ENCODE data around the gene ATXN2.
"Not testable (repeated sequence)": the region's sequence is repeated elsewhere in the genome, so short reads cannot be mapped to it uniquely, and the experiment has no call there.

Gene ATXN2

DNA sequence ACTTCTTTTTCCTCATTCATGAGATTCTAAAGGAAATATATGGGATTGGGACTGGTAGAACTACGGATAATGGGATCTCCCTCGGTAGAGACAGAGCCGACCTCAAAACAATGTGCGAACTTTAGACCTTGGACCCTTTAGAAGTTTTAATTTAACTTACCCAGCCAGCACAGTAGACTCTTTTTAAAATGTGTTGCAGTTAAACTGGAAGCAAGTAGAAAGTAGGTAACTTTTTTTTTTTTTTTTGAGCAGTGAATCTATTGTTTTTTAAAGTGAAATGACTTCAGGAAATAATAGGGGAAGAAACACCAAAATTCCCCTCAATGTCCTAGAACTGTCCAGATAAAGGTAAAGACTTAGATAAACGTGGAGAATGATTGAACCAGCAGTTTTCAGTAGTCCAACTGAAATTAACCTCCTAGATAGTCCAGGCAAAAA, 1.1 kb upstream of the ATXN2 start:
- DNase-seq = no peak

DNA sequence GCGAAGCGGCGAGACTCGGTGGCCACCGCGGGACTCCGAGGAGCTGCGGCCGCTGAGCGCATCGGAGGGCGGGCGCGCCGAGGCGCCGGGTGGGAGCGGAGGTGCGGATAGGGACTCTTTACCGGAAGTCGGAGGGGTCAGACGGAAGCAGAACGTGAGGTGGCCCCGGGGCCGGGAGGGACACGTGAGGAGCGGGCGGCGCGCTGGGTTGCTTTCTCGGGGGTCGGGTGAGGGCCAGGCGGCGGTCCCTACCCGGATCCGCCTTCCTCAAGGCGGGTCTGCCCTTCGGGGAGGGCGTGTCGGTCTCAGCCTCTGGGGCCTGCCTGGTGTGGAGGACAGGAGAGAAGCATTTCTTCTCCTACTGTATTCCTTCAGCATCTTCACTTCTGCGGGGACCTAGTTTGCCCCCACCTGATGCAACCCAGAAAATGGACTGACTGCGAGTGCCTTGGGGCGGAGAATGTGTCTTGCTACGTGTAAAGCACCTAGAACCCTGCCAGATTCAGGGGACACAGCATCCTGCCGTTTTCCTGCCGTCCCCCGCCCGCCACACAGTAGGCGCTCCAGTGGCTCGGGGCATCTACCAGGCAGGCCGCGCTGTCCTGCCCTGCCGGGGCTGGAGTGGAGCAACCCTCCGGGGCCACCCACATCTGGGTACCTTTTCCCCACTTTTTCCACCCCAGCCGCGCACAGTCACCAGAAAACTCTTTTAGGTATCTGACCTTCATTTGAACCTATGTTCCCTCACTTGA, 514 bp upstream of the ATXN2 start:
- DNase-seq = peak; percentile 80

DNA sequence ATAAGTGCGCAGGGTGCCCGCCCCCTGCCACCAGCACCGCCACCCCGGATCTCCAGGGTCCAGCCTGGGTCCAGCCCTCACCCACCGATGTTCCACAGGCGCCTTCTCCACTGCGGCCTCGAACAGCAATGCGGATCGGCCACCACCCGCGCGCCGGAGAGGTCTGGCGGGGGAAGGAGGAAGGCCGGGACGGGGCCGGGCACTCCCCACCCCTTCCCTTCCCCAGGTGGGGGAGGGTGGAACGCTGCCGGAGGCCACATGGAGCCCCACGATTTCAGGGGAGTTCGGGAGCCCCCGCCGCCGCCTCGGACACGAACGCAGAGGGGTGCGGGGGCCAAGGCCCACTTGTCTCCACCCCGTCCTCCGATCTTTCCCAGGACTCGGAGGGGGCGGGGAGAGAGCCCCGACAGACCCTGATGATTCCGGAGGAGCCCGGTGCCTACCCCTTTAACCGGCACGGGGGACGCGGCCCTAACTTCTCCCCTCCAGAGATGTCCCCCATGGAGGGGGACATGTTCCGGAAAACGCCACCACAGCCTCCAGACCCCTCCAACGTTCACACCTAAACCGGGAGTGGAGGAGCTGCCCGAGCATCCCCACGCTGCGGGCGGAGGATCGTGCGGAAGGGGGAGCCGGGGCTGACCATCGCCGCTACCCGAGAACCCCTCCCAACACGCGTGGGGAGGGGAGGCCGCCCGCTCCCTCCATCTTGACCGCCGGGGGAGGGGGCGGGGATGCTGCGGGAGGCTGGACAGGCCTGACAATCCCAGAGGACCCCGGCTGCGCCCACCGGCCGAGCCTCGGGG, 1.1 kb downstream of the ATXN2 start:
- no peak for DNase-seq

DNA sequence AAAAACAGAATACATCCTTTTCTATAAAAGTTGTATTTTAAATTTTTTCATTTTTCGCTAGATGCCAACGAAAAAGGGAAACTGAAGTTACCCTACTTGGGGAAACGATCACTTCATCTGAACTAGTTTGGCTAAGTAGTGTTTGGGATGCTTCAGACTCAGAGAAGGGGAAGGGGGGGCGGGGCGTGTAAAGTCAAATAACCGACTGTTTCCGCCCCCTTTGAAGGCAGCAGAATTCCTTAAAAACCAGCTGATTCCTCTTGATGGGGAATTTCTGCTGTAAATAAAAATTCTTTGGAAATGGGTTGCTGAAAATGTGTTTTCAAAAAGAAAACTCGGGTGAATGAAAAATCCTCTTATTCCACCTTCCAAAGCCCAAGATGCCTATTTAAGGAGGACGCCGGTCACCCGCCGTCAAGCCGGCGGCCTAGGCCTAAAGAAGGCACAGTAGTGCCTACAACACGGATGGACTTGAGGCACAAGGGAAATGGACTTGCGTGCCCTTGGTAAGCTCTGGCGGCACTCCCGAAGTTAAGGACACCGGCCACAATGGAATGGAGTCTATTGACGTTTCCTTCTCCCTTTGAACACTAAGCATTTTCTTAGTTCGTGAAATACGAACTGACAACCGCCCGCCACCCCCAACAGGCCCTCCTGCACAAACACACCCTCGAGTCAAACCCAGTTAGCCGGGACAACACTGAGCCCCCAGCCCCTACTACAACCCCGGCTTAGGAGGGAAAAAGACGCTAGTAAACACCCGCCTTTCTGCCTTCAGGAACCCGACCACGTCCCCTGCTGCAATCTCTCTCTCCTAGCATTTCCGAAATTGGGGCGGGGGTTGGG, 1.9 kb downstream of the ATXN2 start:
- peak; percentile 49 for DNase-seq

DNA sequence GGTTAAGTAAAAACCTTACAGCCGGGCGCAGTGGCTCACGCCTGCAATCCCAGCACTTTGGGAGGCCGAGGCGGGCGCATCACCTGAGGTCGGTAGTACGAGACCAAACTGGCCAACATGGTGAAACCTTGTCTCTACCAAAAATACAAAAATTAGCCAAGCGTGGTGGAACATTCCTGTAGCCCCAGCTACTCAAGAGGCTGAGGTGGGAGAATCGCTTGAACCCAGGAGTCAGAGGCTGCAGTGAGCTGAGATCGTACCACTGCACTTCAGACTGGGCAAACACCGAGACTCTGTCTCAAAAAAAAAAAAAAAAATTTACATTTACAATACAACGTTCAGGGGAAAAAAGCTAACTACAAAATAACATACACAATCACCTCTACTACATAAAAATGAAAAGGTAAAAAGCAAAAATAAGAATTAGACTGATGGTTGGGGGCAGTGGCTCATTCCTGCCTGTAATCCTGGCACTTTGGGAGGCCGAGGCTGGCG, 3.7 kb downstream of the ATXN2 start:
- not testable (repeated sequence) for DNase-seq

DNA sequence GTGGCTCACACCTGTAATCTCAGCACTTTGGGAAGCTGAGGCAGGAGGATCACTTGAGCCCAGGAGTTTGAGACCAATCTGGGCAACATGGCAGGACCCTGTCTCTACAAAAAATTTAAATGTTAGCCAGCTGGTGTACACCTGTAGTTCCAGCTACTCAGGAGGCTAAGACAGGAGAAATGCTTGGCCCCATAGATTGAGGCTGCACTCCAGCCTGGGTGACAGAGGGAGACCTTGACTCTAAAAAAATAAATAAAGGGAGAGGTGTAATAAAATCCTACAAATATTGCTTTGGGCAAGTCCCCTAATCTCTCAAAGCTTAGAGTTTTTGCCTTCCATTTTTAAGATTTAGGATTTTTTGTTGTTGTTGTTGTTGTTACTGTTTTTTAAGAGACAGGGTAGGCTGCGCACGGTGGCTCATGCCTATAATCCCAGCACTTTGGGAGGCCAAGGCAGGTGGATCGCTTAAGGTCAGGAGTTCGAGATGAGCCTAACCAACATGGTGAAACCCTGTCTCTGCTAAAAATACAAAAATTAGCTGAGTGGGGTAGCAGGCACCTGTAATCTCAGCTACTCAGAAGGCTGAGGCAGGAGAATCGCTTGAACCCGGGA, 7.6 kb downstream of the ATXN2 start:
- not testable (repeated sequence) for DNase-seq

DNA sequence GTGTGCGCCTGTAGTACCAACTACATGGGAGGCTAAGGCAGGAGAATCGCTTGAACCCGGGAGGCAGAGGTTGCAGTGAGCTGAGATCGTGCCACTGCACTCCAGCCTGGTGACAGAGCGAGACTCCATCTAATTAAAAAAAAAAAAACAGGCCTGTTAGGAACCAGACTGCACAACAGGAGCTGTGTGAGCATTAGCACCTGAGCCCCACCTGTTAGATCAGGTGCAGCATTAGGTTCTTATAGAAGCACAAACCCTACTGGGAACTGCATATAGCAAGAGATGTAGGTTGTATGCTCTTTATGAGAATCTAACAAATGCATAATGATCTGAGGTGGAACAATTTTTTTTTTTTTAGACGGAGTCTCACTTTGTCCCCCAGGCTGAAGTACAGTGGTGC, 8.6 kb downstream of the ATXN2 start:
- no peak for DNase-seq

DNA sequence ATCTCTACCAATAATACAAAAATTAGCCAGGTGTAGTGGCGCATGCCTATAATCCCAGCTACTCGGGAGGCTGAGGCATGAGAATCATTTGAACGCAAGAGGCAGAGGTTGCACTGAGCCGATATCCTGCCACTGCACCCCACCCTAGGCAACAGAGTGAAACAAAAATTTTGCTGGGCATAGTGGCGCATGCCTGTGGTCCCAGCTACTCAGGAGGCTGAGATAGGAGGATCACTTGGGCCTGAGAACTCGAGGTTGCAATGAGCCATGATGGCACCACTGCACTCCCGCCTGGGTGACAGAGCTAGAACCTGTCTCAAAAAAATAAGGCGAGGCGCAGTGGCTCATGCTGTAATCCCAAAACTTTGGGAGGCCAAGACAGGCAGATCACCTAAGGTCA, 9.5 kb downstream of the ATXN2 start:
- DNase-seq = no peak

DNA sequence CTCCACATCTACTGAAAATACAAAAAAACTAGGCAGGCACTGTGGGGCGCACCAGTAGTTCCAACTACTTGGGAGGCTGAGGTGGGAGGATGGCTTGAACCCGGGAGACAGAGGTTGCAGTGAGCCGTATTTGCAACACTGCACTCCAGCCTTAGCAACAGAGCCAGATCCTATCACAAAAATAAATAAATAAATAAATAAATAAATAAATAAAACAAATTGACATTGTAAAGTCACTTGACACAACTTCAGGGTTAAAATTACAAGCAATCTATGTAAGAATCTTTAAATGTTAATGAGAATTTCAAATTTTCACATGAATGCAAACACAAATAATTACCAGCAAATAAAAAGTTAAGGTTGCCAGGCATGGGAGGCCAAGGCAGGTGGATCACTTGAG, 11.1 kb downstream of the ATXN2 start:
- DNase-seq = no peak

DNA sequence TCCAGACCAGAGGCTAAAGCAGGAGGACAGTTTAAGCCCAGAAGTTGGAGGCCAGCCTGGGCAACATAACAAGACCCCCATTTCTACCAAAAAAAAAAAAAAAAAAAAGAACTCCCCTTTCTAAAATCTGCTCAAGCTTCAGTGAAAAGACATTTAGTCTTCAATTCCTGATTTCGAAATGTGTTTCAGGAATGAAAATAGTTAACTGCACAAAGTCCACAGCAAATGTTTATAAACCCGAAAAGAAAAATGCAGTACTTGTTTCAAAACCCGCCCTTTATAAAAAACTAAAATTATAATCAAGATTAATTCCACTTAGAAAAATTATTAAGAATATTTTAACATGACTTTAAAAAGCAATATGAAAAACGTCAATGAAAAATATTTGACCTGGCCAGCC, 12.1 kb downstream of the ATXN2 start:
- DNase-seq = no peak

DNA sequence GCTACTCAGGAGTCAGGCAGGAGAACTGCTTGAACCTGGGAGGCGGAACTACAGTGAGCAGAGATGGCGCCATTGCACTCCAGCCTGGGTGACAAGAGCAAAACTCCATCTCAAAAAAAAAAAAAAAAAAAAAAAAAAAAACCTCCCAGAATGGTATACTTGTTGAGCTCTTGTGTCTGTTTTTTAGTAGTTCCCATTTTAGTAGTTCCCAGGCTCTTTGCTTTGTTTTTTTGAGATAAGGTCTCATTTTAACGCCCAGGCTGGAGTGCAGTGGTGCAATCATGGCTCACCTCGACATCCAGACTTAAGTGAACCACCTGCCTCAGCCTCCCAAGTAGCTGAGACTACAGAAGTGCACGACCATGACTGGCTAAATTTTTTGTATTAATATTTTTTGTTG, 13.4 kb downstream of the ATXN2 start:
- DNase-seq = no peak

DNA sequence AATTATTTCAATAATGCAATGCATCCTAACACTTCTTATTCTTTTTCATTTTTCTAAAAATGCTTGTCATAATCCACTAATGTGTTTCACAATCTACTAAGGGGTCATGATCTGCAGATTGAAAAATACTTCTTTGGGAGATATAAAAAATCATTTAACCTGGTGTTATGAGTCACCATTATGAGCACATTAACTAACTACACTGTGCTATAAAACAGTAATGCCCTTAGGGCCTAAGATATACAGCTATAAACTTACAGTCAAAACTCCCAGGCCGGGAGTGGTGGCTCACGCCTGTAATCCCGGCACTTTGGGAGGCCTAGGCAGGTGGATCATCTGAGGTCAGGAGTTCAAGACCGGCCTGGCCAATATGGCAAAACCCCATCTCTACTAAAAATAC, 14.2 kb downstream of the ATXN2 start:
- DNase-seq = no peak

DNA sequence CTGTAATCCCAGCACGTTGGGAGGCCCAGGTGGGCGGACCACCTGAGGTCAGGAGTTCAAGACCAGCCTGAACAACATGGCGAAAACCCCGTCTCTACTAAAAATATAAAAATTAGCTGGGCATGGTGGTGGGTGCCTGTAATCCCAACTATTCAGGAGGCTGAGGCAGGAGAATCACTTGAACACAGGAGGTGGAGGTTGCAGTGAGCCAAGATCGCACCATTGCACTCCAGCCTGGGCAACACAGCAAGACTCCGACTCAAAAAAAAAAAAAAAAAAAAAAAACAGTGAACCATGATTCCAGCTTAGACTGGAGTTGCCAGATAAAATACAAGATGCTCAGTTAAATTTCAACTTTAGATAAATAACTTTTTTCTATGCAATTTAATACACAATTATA, 15.6 kb downstream of the ATXN2 start:
- DNase-seq = not testable (repeated sequence)

DNA sequence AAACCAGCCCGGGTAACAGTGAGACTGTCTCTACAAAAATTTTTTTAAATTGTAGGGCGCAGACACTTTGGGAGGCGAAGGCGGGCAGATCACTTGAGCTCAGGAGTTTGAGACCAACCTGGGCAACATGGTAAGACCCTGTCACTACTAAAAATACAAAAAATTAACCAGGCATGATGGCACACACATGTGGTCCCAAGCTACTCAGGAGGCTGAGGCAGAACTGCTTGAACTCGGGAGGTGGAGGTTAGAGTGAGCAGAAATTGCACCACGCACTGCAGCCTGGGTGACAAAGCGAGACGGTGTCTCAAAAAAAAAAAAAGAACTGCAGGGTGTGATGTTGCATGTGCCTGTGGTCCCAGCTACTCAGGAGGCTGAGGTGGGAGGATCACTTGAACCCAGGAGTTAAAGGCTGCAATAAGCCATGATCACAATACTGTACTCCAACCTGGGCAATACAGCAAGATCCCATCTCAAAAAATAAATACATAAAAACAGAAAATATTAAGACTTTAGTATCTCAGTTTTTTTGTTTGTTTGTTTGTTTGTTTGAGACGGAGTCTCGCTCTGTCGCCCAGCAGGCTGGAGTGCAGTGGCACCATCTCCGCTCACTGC, 16.9 kb downstream of the ATXN2 start:
- no peak for DNase-seq

DNA sequence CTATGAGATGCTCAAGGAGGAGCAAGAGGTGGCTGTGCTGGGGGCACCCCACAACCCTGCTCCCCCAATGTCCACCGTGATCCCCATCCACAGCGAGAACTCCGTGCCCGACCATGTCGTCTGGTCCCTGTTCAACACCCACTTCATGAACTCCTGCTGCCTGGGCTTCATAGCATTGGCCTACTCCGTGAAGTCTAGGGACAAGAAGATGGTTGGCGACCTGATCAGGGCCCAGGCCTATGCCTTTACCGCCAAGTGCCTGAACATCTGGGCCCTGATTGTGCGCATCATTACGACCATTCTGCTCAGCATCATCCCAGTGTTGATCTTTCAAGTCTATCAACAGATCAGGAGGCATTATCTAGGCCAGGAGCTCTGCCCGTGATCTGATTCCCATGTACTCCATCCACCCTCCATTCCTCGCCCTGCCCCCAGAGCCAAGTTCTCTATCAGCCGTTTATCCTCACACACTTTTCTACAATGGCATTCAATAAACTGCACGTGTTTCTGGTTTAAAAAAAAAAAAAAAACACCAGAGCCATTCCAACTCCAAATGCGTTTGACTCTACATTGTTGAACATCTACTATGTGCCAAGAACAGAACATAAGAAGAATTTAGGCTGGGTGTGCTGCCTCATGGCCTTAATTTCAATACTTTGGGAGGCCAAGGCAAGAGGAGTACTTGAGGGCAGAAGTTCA, 17.5 kb downstream of the ATXN2 start:
- DNase-seq = no peak

DNA sequence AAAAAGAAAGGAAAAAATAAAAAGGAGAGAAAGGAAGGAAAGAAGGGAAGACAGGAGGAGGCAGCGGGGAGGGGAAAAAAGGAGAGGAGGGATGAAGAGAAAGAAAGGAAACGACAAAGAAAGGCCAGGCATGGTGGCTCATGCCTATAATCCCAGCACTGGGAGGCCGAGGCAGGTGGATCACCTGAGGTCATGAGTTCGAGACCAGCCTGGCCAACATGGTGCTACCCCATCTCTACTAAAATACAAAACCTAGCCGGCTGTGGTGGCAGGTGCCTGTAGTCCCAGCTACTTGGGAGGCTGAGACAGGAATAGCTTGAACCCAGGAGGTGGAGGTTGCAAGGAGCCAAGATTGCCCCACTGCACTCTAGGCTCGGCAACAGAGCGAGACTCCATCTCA, 18.4 kb downstream of the ATXN2 start:
- DNase-seq = no peak

DNA sequence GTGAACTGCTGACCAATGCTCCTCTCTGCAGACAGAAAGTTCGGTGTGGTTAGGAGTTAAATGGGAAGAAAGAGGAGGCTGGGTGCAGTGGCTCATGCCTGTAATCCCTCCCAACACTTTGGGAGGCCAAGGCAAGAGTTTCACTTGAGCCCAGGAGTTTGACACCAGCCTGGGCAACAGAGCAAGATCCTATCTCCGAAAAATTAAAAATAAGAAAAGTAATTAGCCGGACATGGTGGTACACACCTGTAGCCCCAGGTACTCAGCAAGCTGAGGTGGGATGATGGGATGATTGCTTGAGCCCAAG, 19.0 kb downstream of the ATXN2 start:
- DNase-seq = no peak

DNA sequence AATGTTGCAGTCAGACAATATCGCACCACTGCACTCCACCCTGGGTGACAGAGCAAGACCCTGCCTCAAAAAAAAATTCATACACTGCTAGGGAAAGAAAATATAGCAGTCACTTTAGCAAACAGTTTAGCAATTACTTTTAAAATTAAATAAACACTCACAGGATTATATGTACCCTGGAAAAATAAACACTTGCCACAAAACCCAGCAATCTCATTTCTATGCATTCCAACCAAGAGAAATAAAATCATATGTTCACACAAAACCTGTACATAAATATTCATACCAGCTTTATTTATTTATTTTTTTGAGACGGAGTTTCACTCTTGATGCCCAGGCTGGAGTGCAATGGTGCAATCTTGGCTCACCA, 20.2 kb downstream of the ATXN2 start:
- DNase-seq = no peak

DNA sequence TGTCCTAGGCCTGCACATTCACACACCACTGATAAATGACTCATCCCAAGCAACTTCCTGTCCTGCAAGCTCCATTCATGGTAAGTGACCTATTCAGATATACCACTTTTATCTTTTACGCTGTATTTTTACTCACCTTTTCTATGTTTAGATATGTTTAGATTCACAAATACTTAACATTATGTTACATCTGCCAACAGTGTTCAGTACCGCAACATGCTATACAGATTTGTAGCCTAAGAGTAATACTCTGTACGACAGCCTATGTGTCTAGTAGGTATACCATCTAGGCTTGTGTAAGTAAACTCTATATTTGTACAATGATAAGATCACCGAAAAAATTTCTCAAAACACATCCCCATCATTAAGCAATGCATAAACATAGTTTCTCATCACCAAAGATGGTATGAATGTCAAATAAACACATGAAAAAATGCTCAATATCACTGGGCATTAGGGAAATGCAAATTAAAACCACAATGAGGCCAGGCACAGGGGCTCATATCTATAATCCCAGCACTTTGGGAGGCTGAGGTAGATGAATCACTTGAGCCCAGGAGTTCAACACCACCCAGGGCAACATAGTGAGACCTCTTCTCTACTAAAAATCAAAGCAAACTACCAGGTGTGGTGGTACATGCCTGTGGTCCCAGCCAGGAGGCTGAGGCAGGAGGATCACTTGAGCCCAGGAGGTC, 20.7 kb downstream of the ATXN2 start:
- DNase-seq = no peak

DNA sequence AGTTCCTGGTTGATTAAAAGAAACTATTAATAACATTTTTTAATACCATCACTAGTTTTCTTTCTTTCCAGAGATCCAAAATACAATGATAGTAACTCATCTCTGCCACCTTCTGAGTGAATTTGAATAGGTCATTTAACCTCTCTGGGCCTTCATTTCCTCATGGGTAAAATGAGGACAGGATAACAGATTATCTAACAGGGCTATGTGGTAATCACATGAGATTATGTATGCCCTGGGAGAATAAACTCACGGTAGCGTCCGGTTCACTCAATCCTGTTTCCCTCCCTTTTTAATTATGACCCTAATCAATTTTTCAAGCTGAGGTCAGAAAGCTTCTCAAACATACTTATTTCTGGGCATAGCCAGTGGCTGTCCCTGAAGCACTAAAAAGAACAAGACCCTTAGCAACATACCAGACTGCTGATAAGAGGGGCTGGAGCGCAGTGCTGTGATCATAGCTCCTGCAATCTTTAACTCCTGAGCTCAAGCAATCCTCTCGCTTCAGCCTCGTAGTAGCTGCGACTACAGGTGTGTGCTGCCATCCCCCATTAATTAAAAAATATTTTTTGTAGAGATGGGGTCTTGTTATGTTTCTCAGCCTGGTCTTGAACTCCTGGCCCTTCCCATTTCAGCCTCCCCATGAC, 24.2 kb downstream of the ATXN2 start:
- no peak for DNase-seq

DNA sequence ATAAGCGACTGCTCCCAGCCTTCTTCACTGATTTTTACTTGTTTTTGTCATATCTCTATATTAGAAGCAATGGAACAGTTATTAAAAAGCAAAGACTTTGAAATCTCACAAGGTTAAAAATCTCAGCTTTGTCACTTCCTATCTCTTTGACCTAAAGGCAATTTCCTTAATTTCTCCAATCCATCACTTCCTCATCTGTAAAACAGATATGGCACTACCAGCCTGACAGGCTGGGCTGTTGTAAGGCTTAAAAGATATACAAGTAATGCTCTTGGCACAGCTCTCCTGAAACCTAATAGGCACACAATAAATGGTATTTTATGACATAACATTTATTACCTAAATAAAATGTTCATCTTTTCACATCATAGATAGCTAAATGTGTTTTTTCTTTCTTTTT, 25.6 kb downstream of the ATXN2 start:
- no peak for DNase-seq

Measured in DMS153 (cell line).